H1 (cell line): ENCODE data around the gene MYADM. TPM values are rescaled to one million over a fixed set of nuclear protein-coding genes. Genes with fewer than 3 reads are reported as not detected.

Experiments
- CTCF ChIA-PET: fragments of 300-600 bp; sonication (Branson Sonifier 250); formaldehyde crosslinking; loops from one replicate; lab custom pipeline; 2021; ENCODE audit not compliant: partially characterized antibody; lab: Charles Lee
- POLR2A ChIA-PET: fragments of 300-600 bp; sonication (Branson Sonifier 250); formaldehyde crosslinking; loops from one replicate; lab custom pipeline; 2021; ENCODE audit warnings: inconsistent platforms; ENCODE audit not compliant: partially characterized antibody; lab: Charles Lee
- DNase-seq, 2 experiments: peaks; one replicate each; pipeline versions ENCODE4 v3.0.0 to v3.0.0-alpha.2; 2010 to 2022; ENCODE audit warnings: low spot score in 2 of 2, low read depth in 1 of 2, mixed read lengths in 1 of 2
- FAIRE-seq: peaks from 2 replicates; lab custom pipeline; 2011; peaks lifted over from hg19 to GRCh38; lab: Jason Lieb, UNC
- H2AFZ ChIP-seq: 2 replicates; pipeline ENCODE4 v1.8.1; 2012; ENCODE audit warnings: low read length, inconsistent platforms
- H2AK5ac ChIP-seq: 2 replicates; pipeline ENCODE4 v1.6.1; 2013; ENCODE audit warnings: low read depth, low read length
- H2BK120ac ChIP-seq: replicated peaks from 2 replicates; pipeline ENCODE3; 2013; ENCODE audit warnings: low read depth, low read length, inconsistent platforms
- H2BK12ac ChIP-seq: 2 replicates; pipeline ENCODE4 v1.6.1; 2013; ENCODE audit warnings: low read depth, low read length
- H2BK15ac ChIP-seq: 2 replicates; pipeline ENCODE4 v1.6.1; 2013; ENCODE audit warnings: low read length
- H2BK20ac ChIP-seq: 2 replicates; pipeline ENCODE4 v1.6.1; 2013; ENCODE audit warnings: low read length
- H2BK5ac ChIP-seq: 2 replicates; pipeline ENCODE4 v1.6.1; 2013; ENCODE audit warnings: low read depth, low read length
- H3K14ac ChIP-seq: 2 replicates; pipeline ENCODE4 v1.6.1; 2013; ENCODE audit warnings: inconsistent platforms; ENCODE audit not compliant: insufficient read length
- H3K18ac ChIP-seq: 2 replicates; pipeline ENCODE4 v1.6.1; 2013; ENCODE audit warnings: low read length; ENCODE audit errors: extremely low read depth
- H3K23ac ChIP-seq: 2 replicates; pipeline ENCODE4 v1.6.1; 2013; ENCODE audit warnings: inconsistent platforms; ENCODE audit not compliant: insufficient read length
- H3K23me2 ChIP-seq: 2 replicates; pipeline ENCODE4 v1.6.1; 2013; ENCODE audit warnings: low read depth, low read length
- H3K27ac ChIP-seq: 2 replicates; pipeline ENCODE4 v1.6.1; 2011; ENCODE audit warnings: low read depth, low read length, inconsistent platforms
- H3K27me3 ChIP-seq, 4 experiments: replicated peaks in 1 of 4; 1 replicate in 1 of 4; 2 replicates in 3 of 4; pipeline versions ENCODE4 v1.6.1 to v1.8.1; 2011 to 2013; ENCODE audit warnings: low read length in 3 of 4, mild to moderate bottlenecking in 3 of 4, inconsistent platforms in 2 of 4, mixed read lengths in 2 of 4, moderate library complexity in 1 of 4; ENCODE audit not compliant: control insufficient read depth in 3 of 4, insufficient read depth in 3 of 4; ENCODE audit errors: extremely low read depth in 1 of 4
- H3K36me3 ChIP-seq, 4 experiments: 2 replicates each; pipeline versions ENCODE4 v1.6.1 to v1.8.1; 2011 to 2013; ENCODE audit warnings: mild to moderate bottlenecking in 4 of 4, low read length in 3 of 4, moderate library complexity in 2 of 4, control low read depth in 1 of 4, inconsistent platforms in 1 of 4; ENCODE audit not compliant: insufficient read depth in 4 of 4, control insufficient read depth in 2 of 4
- H3K4ac ChIP-seq: replicated peaks from 2 replicates; pipeline ENCODE3; 2013; ENCODE audit warnings: low read length, low read depth, mixed read lengths, inconsistent platforms; ENCODE audit not compliant: insufficient read length
- H3K4me1 ChIP-seq, 4 experiments: replicated peaks in 1 of 4; 1 replicate in 1 of 4; 2 replicates in 3 of 4; pipeline versions ENCODE4 v1.6.1 to v1.8.1; 2011 to 2013; ENCODE audit warnings: low read length in 3 of 4, inconsistent platforms in 2 of 4, mixed read lengths in 1 of 4; ENCODE audit not compliant: insufficient read depth in 4 of 4, control insufficient read depth in 3 of 4
- H3K4me2 ChIP-seq, 2 experiments: 2 replicates each; pipeline versions ENCODE4 v1.6.1 to v1.8.1; 2011 to 2013; ENCODE audit warnings: low read depth in 2 of 2, low read length in 2 of 2, control low read depth in 1 of 2, inconsistent platforms in 1 of 2, mild to moderate bottlenecking in 1 of 2; ENCODE audit not compliant: insufficient read depth in 1 of 2
- H3K4me3 ChIP-seq, 4 experiments: fragments of 200-600, 300-600 bp in 1 of 4; sonication (generic), shearing (Covaris generic), sonication (Bioruptor Twin) in 1 of 4; 2 replicates each; pipeline versions ENCODE4 v1.5.1 to v1.8.1; 2011 to 2016; ENCODE audit warnings: low read length in 4 of 4, low read depth in 3 of 4, control low read depth in 2 of 4, inconsistent platforms in 2 of 4, mild to moderate bottlenecking in 2 of 4, mixed read lengths in 1 of 4, moderate library complexity in 1 of 4; ENCODE audit not compliant: insufficient read depth in 2 of 4; ENCODE audit errors: extremely low read depth in 1 of 4
- H3K56ac ChIP-seq: replicated peaks from 2 replicates; pipeline ENCODE3; 2013; ENCODE audit warnings: low read depth, mild to moderate bottlenecking, mixed read lengths, low read length, inconsistent platforms; ENCODE audit not compliant: insufficient read length
- H3K79me1 ChIP-seq: 2 replicates; pipeline ENCODE4 v1.6.1; 2013; ENCODE audit warnings: low read depth, low read length, control low read depth
- H3K79me2 ChIP-seq, 2 experiments: 2 replicates each; pipeline versions ENCODE4 v1.6.1 to v1.8.1; 2012 to 2013; ENCODE audit warnings: low read length in 2 of 2, mild to moderate bottlenecking in 2 of 2, inconsistent platforms in 1 of 2; ENCODE audit not compliant: insufficient read depth in 2 of 2, control insufficient read depth in 1 of 2
- H3K9ac ChIP-seq, 4 experiments: replicated peaks in 1 of 4; 1 replicate in 1 of 4; 2 replicates in 3 of 4; pipeline versions ENCODE4 v1.6.1 to v1.8.1; 2011 to 2013; ENCODE audit warnings: low read depth in 3 of 4, low read length in 3 of 4, control low read depth in 2 of 4, mild to moderate bottlenecking in 2 of 4, moderate library complexity in 2 of 4, inconsistent platforms in 1 of 4; ENCODE audit errors: extremely low read depth in 1 of 4
- H3K9me3 ChIP-seq, 2 experiments: 2 replicates each; pipeline versions ENCODE4 v1.6.1 to v1.8.1; 2012 to 2013; ENCODE audit warnings: mild to moderate bottlenecking in 2 of 2, moderate library complexity in 2 of 2, control low read depth in 1 of 2, inconsistent platforms in 1 of 2, low read depth in 1 of 2, low read length in 1 of 2, mixed read lengths in 1 of 2; ENCODE audit not compliant: insufficient read depth in 2 of 2
- H4K20me1 ChIP-seq, 2 experiments: replicated peaks in 1 of 2; 2 replicates each; pipeline versions ENCODE3 to v1.8.1; 2011 to 2013; ENCODE audit warnings: inconsistent platforms in 2 of 2, low read length in 2 of 2, mild to moderate bottlenecking in 1 of 2; ENCODE audit not compliant: insufficient read depth in 2 of 2, control insufficient read depth in 1 of 2
- H4K5ac ChIP-seq: 2 replicates; pipeline ENCODE4 v1.6.1; 2013; ENCODE audit warnings: low read length, low read depth, mixed read lengths, inconsistent platforms; ENCODE audit not compliant: insufficient read length
- H4K8ac ChIP-seq: 2 replicates; pipeline ENCODE4 v1.8.0; 2013; ENCODE audit warnings: mild to moderate bottlenecking, moderate library complexity, low read length, inconsistent platforms; ENCODE audit not compliant: insufficient read depth; ENCODE audit errors: extremely low read depth
- H4K91ac ChIP-seq: replicated peaks from 2 replicates; pipeline ENCODE3; 2013; ENCODE audit warnings: low read length, mixed read lengths, inconsistent platforms; ENCODE audit not compliant: insufficient read length
- BCL11A ChIP-seq, 2 experiments: IDR thresholded peaks; one replicate each; pipeline ENCODE4 v1.6.1; 2011; ENCODE audit warnings: low read depth in 2 of 2, low read length in 2 of 2, mild to moderate bottlenecking in 2 of 2
- CBX5 ChIP-seq: fragments of 300-800, 300-1000 bp; sonication (generic); IDR thresholded peaks from 2 replicates; pipeline ENCODE4 v1.7.1; 2016; ENCODE audit warnings: antibody characterized with exemption, low read length, low read depth
- GTF2F1 ChIP-seq: IDR thresholded peaks from 2 replicates; pipeline ENCODE4 v1.6.1; 2012; ENCODE audit warnings: low read depth, low read length, improper control_type of control experiment, borderline replicate concordance
- WGBS, 2 experiments: shearing (Covaris generic) in 1 of 2; methylation state at CpG; one replicate each; pipeline versions ENCODE4 v1.1.6 to v1.1.7; 2013 to 2015; ENCODE audit warnings: low lambda C conversion rate in 2 of 2, mixed read lengths in 2 of 2, inconsistent platforms in 1 of 2, low coverage in 1 of 2, missing lambda C conversion rate in 1 of 2; ENCODE audit not compliant: insufficient replicate concordance in 2 of 2, insufficient coverage in 1 of 2, insufficient read length in 1 of 2; ENCODE audit errors: extremely low coverage in 1 of 2, missing lambda C conversion rate in 1 of 2; 5-methylcytosine and 5-hydroxymethylcytosine counted together
- polyA plus RNA-seq, 7 experiments: library from polyadenylated mRNA; depleted of rRNA in 3 of 7; stranded (reverse) in 5 of 7; unstranded in 2 of 7; fragments of >200 nt in 5 of 7; fragments of 200-250 nt in 2 of 7; gene quantifications; 1 replicate in 5 of 7; 2 replicates in 1 of 7; 4 replicates in 1 of 7; pipeline versions ENCODE4 v1.2.1 to v1.2.3, GENCODE V29; 2011 to 2013; ENCODE audit warnings: missing spikeins in 2 of 7, mixed read lengths in 2 of 7
- total RNA-seq: library from RNA; stranded (reverse); fragmentation: NEBNext Ultra II Directional; extraction: Animal tissue kit (Norgen Biotek cat#: 25700); gene quantifications from 2 replicates; pipeline ENCODE4 v1.2.1, GENCODE V29; 2021
- TF ChIP-seq, protein P1 (sequence below): IDR thresholded peaks from 2 replicates; pipeline ENCODE4 v1.6.1; 2012; ENCODE audit warnings: inconsistent platforms

Gene MYADM
- total and polyA plus RNA-seq, 2 of the 8 experiments (the other 6 are each of a cell fraction or from before 2014, with no cell fraction given) = 70.1 to 74.2 TPM

DNA sequence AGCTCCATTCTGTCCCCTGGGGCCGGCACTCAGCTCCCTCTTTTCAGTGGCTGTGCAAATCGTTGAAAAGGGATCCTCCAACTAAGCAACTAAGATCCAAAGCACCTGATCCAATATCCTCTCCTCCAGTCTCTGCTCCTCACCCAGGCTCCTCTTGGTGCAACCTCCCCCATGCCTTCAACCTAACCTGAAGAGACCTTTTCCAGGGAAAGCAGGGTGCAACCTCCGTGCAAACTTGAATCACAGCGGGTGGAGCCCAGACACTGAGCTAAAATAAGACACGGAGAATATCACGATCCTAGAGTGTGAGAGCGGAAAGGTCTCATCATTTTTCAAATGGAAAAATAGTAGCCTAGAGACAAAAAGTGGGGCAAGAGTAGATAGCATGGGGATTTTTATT is 49.7 kb downstream of the MYADM start:
- Histone ChIP-seq H4K20me1 (peaks cover 3 to 5% of the 10 kb centered on the region in 2 experiments), H3K18ac (no peak overlapping the region), H2BK15ac (no peak overlapping the region), H3K36me3 (peaks cover 13 to 43% (median 25%) of the 10 kb centered on the region in 4 experiments), H3K9me3 (no peaks in the 10 kb centered on the region; a peak in 1 of 4 replicates), H3K4me1 (no peaks in the 10 kb centered on the region; a peak in 1 of 7 replicates), H3K27me3 (no peaks in the 10 kb centered on the region), H4K8ac (no peak overlapping the region), H3K23me2 (no peaks in the 10 kb centered on the region; the same call in 1 of the 2 replicates), H2AFZ (no peak overlapping the region), H3K79me1 (no peaks in the 10 kb centered on the region; the same call in none of the 2 replicates), H3K27ac (no peak overlapping the region), H2BK12ac (no peak overlapping the region), H3K14ac (no peak overlapping the region), H3K56ac (no peak overlapping the region), H2BK120ac (no peak overlapping the region), H2BK20ac (no peak overlapping the region), H2AK5ac (no peak overlapping the region), H2BK5ac (no peak overlapping the region), H3K79me2 (peaks cover 0 to 4% of the 10 kb centered on the region in 2 experiments; a peak in 1 of 4 replicates), H3K4ac (no peak overlapping the region), H3K23ac (no peak overlapping the region), H3K4me3 (no peak overlapping the region), H4K5ac (no peak overlapping the region), H4K91ac (no peak overlapping the region), H3K4me2 (no peak overlapping the region), H3K9ac (no peak overlapping the region)
- POLR2A ChIA-PET = interaction anchor here (0.6 to 1.2 kb wide), 5 partner anchors 9 to 58 kb away, joined by 3 to 4 read pairs (median 3); no protein-coding TSS in a partner anchor
- no peak for TF ChIP-seq CBX5
- no peak for TF ChIP-seq GTF2F1
- TF ChIP-seq BCL11A (IDR thresholded peaks at IDR 0.05; ENCODE audit: low read depth in 2 of 2, low read length in 2 of 2) = no peak
- TF ChIP-seq, protein P1, sequence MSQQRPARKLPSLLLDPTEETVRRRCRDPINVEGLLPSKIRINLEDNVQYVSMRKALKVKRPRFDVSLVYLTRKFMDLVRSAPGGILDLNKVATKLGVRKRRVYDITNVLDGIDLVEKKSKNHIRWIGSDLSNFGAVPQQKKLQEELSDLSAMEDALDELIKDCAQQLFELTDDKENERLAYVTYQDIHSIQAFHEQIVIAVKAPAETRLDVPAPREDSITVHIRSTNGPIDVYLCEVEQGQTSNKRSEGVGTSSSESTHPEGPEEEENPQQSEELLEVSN = no peak
- CTCF ChIA-PET = interaction anchor here (0.7 to 1.6 kb wide), 9 partner anchors 8 to 124 kb away, joined by 3 to 10 read pairs (median 6); no protein-coding TSS in a partner anchor
- FAIRE-seq = no peak
- no peak for DNase-seq
- WGBS, 2 experiments = 89% methylated on average over 7 of the region's 7 CpGs; no CpG with 5 or more reads in 1 of the 2 experiments
